Measurements from ENCODE around the gene ZMYND15. TPM values are rescaled to one million over a fixed set of nuclear protein-coding genes. Genes with fewer than 3 reads are reported as not detected.
"Not testable (repeated sequence)": the region's sequence is repeated elsewhere in the genome, so short reads cannot be mapped to it uniquely, and the experiment has no call there.

The ZMYND15 gene, protein sequence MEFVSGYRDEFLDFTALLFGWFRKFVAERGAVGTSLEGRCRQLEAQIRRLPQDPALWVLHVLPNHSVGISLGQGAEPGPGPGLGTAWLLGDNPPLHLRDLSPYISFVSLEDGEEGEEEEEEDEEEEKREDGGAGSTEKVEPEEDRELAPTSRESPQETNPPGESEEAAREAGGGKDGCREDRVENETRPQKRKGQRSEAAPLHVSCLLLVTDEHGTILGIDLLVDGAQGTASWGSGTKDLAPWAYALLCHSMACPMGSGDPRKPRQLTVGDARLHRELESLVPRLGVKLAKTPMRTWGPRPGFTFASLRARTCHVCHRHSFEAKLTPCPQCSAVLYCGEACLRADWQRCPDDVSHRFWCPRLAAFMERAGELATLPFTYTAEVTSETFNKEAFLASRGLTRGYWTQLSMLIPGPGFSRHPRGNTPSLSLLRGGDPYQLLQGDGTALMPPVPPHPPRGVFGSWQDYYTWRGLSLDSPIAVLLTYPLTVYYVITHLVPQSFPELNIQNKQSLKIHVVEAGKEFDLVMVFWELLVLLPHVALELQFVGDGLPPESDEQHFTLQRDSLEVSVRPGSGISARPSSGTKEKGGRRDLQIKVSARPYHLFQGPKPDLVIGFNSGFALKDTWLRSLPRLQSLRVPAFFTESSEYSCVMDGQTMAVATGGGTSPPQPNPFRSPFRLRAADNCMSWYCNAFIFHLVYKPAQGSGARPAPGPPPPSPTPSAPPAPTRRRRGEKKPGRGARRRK
- not detected for total RNA-seq
- long read RNA-seq, partial matches to known transcripts: 0 of 1 reads
- long read RNA-seq, other reads (novel, unspliced or antisense): 1 of 1 reads

DNA sequence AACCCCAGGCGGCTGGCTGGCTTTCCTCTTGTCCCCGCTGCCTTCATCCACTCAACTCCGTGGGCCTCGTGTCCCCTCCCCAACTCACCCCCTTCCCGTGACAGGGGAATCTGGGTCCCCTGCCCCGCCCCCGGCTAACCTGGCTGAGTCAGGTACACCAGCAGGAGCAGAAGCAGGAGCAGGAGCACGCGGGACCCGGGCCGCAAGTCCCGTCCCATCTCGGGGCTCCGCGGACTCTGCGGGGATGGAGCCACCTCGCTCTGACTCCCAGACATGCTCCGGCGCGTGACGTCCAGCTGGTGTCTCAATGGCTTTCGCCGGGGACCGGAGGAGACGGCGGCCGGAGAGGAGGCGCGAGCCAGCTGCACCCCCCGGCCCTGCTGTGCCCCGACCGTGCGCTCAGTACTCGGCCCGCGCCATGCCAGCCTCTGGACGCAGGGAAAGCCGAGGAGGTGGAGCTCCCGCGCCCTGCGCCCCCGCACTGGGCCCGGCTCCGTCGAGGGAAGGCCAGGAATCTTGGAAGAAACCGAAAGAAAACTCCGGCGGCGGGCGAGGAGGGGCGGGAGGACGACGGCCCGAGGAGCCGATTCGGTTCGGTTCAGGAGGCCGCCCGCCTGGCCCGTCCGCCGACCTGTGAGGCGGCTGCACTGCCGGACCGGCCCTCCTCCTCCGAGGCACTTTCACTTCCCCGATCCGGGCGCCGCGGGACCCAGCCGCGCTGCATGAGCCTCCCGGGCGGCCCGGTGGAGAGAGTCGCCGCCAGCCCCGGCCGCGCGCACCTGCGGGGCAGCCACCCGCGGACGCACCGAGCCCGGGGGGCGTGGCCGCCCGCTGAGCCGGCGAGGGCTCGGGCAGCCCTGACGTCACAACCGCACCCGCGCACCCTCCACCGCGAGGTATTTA is at the start of gene ZMYND15, which contains the start of gene CXCL16:
Gene ZMYND15 (plus strand): TSS at position 712 of the 903 bp plus-strand sequence. CDS start 716 bp downstream, outside the sequence.
Gene CXCL16 (minus strand): TSS at position 807 of the 903 bp plus-strand sequence. CDS start 589 bp downstream, at position 218.
- ATAC-seq (ENCODE audit: poor library complexity): peak; percentile 78
- intact Hi-C loops (cut with DNase I): loop anchor here (10.0 kb wide), 2 partner anchors 45 to 145 kb away; partner anchors contain the start of genes GLTPD2 and VMO1
- peak; percentile 78 for DNase-seq

DNA sequence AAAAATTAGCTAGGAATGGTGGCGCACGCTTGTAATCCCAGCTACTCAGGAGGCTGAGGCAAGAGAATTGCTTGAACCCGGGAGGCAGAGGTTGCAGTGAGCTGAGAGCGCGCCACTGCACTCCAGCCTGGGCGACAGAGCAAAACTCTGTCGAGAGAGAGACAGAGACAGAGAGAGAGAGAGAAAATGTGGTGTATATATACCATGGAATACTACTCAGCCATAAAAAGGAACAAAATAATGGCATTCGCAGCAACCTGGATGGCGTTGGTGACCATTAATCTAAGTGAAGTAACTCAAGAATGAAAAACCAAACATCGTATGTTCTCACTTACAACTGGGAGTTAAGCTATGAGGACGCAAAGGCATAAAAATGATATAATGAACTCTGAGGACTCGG is 49.8 kb upstream of the ZMYND15 start:
- intact Hi-C loops (cut with DNase I); ATAC-seq (ENCODE audit: poor library complexity); DNase-seq: not testable (repeated sequence)

DNA sequence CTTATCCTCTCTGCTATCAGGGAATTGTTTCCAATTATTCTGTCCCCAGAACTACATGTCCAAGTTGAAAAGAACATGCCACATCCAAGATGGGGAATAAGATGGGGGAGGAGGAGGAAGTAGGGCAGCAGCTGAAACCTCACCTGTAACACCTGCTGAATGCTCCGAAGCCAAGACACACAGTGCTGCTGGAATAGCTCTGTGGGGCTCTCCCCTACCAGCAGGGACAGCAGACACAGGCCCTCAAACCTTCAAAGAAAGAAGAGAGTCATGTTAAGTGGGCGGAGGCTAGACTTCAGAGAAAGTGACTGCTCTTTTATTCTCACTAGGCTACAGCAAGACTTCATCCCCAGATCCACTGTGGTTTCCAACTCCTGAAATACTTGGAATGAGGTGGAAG is 48.9 kb upstream of the ZMYND15 start:
- no peak for ATAC-seq (ENCODE audit: poor library complexity)
- no peak for DNase-seq
- intact Hi-C loops (cut with DNase I): no loop called here

DNA sequence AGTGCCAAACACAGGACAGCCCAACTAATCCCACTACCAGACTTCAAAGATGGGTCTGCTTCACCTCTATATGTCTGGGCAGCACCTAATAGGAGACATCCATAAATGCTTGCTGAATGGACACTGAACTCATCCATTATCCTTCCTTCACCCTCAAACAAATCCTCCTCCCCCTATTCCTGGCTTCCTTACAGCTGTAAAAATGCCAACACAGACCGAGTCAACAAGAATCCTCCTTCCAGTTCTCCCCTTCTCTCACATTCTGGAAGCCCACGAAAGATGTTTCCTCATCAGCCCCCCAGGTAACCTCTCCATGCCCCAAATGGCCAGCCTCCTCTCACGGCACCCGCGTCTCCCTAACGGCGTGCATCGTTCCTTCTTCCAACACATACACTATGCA is 47.9 kb upstream of the ZMYND15 start:
- DNase-seq (no peak), ATAC-seq (ENCODE audit: poor library complexity) (no peak)
- intact Hi-C loops (cut with DNase I): no loop called here

DNA sequence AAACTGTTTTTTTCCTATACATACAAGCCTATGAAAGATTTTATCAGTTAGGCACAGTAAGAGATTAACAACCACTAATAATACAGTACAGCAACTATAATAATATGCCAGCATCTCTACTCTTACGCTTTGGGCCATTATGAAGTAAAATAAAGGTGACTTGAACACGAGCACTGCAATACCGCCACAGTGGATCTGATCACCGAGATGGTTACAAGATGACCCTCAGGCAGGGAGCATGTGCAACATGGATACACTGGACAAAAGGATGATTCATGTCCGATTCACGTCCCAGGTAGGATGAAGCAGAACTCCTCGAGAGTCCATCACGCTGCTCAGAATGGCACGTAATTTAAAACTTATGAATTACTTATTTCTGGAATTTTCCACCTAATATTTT is 46.2 kb upstream of the ZMYND15 start:
- ATAC-seq (ENCODE audit: poor library complexity): no peak
- intact Hi-C loops (cut with DNase I): no loop called here
- no peak for DNase-seq

DNA sequence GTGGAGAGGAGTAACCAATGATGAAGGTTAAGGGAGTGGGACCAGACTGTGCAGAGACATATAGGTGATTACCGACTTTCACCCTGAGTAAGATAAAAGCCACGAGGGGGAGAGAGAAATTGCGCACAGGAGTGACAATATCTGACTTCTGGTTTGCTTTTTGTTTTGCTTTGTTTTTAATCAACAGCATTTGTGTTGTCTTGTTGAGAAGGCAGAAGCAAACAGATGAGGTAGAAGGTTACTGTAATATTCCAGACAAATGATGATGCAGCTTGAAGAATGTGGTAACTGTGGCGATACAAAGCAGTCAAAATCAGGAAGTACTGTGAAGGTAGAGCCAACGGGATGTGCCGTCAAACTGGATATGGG is 43.2 kb upstream of the ZMYND15 start:
- intact Hi-C loops (cut with DNase I): no loop called here
- ATAC-seq (ENCODE audit: poor library complexity) (no peak), DNase-seq (no peak)

DNA sequence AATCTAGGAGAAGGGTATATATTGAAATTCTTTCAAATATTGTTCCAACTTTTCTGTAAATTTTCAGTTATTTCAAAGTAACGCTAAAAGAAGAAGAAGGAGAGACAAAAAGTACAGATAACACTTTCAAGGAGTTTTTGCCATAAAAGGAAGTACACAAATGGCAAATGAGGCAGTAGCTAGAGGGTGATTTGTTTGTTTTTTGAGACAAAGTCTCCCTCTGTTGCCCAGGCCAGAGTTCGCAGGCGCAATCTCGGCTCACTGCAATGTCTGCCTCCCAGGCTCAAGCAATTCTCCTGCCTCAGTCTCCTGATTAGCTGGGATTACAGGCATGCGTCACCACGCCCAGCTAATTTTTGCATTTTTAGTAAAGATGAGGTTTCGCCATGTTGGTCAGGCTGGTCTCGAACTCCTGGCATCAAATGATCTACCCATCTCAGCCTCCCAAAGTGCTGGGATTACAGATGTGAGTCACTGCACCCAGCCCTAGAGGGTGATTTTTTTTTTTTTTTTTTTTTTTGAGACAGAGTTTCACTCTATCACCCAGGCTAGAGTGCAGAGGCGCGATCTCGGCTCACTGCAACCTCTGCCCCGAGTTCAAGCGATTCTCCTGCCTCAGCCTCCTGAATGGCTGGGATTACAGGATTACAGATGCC is 40.1 kb upstream of the ZMYND15 start:
- ATAC-seq (ENCODE audit: poor library complexity); intact Hi-C loops (cut with DNase I); DNase-seq: not testable (repeated sequence)

DNA sequence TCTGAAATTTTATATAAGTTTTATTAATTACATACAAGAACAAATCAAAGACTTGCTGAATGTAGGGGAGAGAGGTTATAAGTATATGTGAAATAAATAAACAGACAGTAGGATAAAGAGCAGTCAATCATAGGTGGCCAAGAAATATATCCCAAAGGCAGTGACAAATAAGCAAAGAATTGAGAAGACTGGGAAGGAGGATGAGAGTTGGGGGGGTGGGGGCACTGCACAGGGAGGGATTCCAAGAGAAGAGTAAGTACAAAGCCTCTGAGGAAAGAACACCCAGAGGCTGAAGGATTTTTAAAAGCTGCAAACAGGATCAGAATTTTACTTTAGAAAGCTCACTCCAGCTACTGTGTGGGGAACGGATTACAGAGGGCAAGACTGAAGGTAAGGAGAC is 38.5 kb upstream of the ZMYND15 start:
- intact Hi-C loops (cut with DNase I): no loop called here
- DNase-seq: no peak
- no peak for ATAC-seq (ENCODE audit: poor library complexity)

DNA sequence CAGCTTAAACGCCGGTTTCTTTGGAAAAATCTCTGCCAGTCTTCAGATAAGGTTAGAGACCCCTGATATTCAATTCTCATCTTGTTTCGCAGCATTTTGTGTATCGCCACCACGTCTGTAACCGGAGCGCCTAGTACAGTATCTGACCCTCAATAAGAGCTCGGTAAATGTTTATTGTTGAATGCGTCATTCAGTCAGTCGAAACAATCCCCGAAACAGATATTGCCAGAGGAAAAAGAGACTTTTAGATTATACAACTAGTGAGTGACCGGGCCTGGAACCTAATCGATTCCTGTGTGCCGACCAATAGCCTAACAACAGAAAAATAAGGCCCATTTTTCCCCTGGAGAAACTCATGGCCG is 36.3 kb upstream of the ZMYND15 start:
- no peak for DNase-seq
- intact Hi-C loops (cut with DNase I): no loop called here
- ATAC-seq (ENCODE audit: poor library complexity): no peak

DNA sequence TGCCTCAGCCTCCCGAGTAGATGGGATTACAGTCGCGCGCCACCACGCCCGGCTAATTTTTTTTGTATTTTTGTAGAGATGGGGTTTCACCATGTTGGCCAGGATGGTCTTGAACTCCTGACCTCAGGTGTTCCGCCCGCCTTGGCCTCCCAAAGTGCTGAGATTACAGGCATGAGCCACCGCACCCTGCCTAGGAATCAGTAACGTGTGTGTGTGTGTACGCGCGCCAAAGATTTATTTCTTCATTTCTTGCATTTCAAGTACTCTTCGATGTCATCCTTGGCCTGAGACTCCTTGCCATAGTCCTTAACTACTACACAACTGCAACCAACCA is 35.1 kb upstream of the ZMYND15 start:
- intact Hi-C loops (cut with DNase I); DNase-seq; ATAC-seq (ENCODE audit: poor library complexity): not testable (repeated sequence)

DNA sequence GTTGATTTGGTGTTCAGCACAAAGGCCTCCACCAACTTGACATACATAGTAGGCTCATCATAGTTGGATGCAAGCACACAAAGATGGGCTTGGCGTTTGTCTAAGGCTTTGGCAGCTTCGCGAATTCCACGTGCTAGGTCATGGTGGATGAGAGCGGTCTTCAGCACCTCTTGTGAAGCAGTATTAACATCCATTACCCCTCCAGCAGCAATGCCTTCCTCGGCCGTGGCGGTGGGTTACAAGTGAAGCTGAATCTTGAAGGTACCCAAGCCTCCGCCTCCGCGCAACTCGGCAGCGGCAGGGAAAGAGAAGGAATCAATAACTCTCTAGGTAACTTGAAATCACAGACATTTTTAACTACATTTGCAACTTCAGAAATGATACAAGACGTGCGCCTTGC is 34.6 kb upstream of the ZMYND15 start:
- DNase-seq: no peak
- no peak for ATAC-seq (ENCODE audit: poor library complexity)
- intact Hi-C loops (cut with DNase I): no loop called here

DNA sequence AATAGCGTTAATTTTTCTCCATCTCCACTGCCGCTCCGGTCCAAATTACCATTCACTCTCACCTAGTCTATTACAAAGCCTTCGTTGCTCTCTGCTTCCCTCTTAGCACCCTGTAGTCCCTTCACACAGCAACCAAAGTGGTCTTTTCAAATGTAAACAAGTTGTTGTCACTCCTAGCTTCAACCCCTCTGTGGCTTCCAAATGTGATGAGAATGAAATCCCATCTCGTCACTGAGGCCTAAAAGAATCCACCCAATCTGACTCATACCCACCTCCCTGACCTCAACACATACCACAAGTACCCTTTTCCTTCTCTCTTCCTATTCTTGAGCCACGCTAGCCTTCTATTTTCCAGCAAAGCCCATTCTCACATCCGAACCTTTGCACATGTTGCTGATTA is 33.5 kb upstream of the ZMYND15 start:
- no peak for ATAC-seq (ENCODE audit: poor library complexity)
- intact Hi-C loops (cut with DNase I): no loop called here
- DNase-seq: no peak

DNA sequence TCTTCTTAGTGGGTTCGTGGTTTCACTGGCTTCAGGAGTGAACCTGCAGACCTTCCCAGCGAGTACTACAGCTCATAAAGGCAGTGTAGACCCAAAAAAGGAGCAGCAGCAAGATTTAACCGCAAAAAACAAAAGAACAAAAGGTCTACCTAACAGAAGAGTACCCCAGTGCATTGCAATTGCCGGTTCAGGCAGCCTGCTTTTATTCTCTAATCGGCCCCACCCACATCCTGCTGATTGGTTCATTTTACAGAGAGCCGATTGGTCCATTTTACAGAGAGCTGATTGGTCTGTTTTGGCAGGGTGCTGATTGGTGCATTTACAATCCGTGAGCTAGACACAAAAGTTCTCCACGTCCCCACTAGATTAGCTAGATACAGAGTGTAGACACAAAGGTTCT is 31.2 kb upstream of the ZMYND15 start:
- no peak for ATAC-seq (ENCODE audit: poor library complexity)
- DNase-seq: no peak
- intact Hi-C loops (cut with DNase I): no loop called here

DNA sequence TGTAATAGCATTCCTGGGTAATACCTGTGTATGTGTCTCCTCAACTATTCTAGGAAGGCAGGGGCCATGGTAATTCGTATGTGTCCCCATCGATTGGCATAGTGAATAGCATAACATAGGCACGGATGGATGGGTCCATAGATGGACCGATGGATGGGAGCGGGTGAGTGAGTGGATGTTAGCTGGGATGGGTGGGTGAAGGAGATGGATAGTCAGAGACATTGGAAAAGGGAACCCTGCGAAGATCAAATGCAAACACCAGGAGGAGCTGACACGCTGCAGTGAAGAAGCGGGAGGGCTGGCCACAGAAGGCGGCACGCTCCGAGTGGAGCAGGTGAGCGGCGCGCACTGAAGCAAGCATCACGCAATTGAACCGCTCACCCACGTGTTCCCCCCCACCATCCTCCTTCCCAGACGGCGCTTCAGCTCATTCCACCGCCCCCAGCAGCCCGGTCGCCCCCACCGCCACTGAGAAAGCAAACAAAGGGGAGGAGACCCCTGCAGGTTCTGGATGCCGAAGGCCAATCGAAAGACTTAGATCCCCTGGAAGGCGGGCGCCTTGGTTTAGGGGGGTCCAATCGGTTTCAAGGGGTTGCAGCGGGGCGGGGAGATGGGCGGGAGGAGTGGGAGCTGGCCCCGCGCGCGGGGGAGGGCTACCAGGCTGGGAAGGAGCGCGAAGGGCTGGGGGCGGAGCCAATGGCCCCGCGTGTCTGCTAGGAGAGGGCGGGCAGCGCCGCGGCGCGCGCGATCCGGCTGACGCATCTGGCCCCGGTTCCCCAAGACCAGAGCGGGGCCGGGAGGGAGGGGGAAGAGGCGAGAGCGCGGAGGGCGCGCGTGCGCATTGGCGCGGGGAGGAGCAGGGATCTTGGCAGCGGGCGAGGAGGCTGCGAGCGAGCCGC is 29.6 kb upstream of the ZMYND15 start, which contains the start of gene ARRB2:
Gene ARRB2 (plus strand): TSS at position 839 of the 899 bp plus-strand sequence. CDS start 90 bp downstream, outside the sequence.
- ATAC-seq (ENCODE audit: poor library complexity): peak; percentile 97
- intact Hi-C loops (cut with DNase I): no loop called here

DNA sequence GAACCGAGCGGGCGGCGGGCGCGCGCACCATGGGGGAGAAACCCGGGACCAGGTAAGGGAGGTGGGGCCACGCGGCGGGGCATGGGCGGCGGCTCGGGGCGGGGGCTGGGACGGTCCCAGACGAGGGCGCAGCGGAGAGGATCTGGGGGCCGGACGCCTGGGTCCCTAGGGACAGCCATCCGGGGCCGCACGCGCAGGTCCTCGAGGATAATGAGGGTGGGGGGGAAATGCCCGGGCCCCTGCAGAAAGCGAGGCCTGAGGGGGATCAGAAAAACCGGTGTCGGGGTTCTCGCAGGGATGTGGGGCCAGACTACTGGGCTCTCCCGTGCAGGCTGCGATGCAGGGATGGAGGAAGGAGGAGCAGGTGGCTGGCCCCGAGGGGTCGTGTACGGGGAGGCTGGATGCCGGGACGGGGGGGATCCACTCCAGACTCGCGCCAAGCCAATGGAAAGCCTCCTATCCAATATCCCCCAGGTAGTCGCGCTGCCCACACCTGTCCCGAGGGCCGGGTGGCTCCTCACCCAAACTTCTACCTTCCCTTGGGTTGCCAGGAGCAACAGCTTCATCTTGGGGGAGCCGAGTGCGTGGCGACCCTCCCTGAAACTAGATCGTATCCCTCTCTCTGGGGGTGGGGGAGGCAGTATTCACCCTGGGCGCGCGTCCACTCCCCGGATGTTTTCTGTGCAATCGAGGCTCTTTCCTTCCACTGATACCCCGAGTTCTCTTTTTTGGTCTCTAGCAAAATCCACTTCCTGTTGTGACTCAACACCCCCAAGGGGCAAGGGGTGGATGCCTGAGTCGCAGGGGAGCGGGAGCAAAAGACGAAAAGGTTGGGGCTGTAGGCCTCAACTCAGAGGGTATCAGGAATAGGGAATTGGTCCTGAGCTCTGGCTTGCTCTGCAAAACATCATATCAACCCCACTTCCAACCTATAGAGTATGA is 28.7 kb upstream of the ZMYND15 start:
- intact Hi-C loops (cut with DNase I): no loop called here
- DNase-seq (no peak), ATAC-seq (ENCODE audit: poor library complexity) (peak; percentile 5)

More for the DNA sequence above, 29.6 kb upstream of the ZMYND15 start, which contains the start of gene ARRB2:
- peak; percentile 99 for DNase-seq

DNA sequence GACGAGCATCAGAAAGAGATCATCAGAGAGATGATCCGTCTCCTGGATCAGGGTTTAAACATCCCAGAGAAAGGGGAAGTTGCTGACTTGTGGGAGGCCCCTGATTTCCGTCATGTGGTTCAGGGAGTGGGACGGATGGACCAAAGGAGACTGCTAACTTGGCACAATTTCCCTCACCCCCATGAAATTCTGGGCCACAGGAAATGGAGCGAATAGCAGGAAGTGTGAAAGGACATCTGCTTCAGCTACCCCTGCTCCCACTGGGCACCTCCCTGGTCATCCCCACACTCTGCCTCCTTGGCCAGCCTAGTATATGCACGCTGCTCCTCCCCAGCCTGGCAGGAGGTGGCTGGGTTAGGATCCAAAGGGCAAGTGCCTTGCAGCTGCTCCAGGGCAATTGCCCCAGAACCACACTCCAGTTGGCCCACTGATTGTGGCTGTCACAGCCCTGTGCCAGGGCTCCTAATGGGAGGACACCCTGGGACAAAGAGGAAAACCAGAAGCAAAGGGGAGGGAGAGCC is 27.9 kb upstream of the ZMYND15 start:
- ATAC-seq (ENCODE audit: poor library complexity) (peak; percentile 5), DNase-seq (no peak)
- intact Hi-C loops (cut with DNase I): no loop called here
